Activated B cell treated with CpG ODN at 0.5 μM for 24 hours (primary cell): ENCODE results near the gene PHTF2. TPM values are rescaled to one million over a fixed set of nuclear protein-coding genes. Genes with fewer than 3 reads are reported as not detected.

Experiments used
- ATAC-seq: fragments of 200-7000 bp; cut with Tn5 transposase; one replicate; pipeline ENCODE4 v1.10.0; 2021; ENCODE audit warnings: low read depth, mild to moderate bottlenecking, moderate library complexity
- CTCF ChIA-PET: fragments of 350-600 bp; sonication (Branson Sonifier 250); formaldehyde crosslinking; loops from one replicate; lab custom pipeline; 2021; ENCODE audit warnings: antibody characterized with exemption; lab: Charles Lee
- POLR2A ChIA-PET: fragments of 350-600 bp; sonication (Branson Sonifier 250); formaldehyde crosslinking; loops from one replicate; lab custom pipeline; 2021; ENCODE audit warnings: antibody characterized with exemption; lab: Charles Lee
- DNase-seq: peaks from one replicate; pipeline ENCODE4 v3.0.0; 2022
- H3K27ac Mint-ChIP-seq: one replicate; pipeline ENCODE4 v1.8.0; 2020; ENCODE audit warnings: mixed read lengths
- H3K27me3 Mint-ChIP-seq: one replicate; pipeline ENCODE4 v1.8.0; 2021; ENCODE audit warnings: mixed read lengths
- H3K36me3 Mint-ChIP-seq: one replicate; pipeline ENCODE4 v1.8.0; 2021; ENCODE audit warnings: low read depth, mixed read lengths
- H3K4me1 Mint-ChIP-seq: one replicate; pipeline ENCODE4 v1.8.0; 2021; ENCODE audit warnings: mixed read lengths
- H3K4me3 Mint-ChIP-seq: one replicate; pipeline ENCODE4 v1.8.0; 2020; ENCODE audit warnings: mild to moderate bottlenecking, mixed read lengths
- H3K9me3 Mint-ChIP-seq: one replicate; pipeline ENCODE4 v1.8.0; 2020; ENCODE audit warnings: mixed read lengths
- CTCF ChIP-seq: fragments of 200-600 bp; IDR thresholded peaks from one replicate; pipeline ENCODE4 v1.8.0; 2022; ENCODE audit warnings: antibody characterized with exemption, mild to moderate bottlenecking
- intact Hi-C: fragments of 100-400 bp; cut with micrococcal nuclease; formaldehyde crosslinking; loops from one replicate; pipeline ENCODE4 v1.15.1; 2024
- total RNA-seq: library from RNA; stranded (reverse); gene quantifications from 2 replicates; pipeline ENCODE4 v1.2.3, GENCODE V29; 2022

The PHTF2 gene
- total RNA-seq: 31.4 and 38.9 TPM in 2 replicates

GRCh38 chr7:77798394-77799077 lies at the start of gene PHTF2, which contains the start of gene TMEM60:
PHTF2 (plus strand) TSS chr7:77798773.
TMEM60 (minus strand) TSS chr7:77798434; CDS start chr7:77794373, 4,061 bp downstream.
- POLR2A ChIA-PET: interaction anchor here (0.6 to 3.4 kb wide), 15 partner anchors 14 to 383 kb away, joined by 3 to 29 read pairs (median 4); partner anchors contain the start of gene RSBN1L
- ATAC-seq (peak; percentile 88), DNase-seq (peak; percentile 85)
- Mint-ChIP-seq H3K4me1 (peaks cover 82% of the 10 kb centered on the region), H3K9me3 (no peaks in the 10 kb centered on the region), H3K27ac (peak within 1 kb of the TSS; percentile 91), H3K27me3 (no peaks in the 10 kb centered on the region), H3K4me3 (peak within 1 kb of the TSS; percentile 98), H3K36me3 (peaks cover 32% of the 10 kb centered on the region)
- CTCF ChIA-PET: interaction anchor here (0.6 to 2.9 kb wide), 19 partner anchors 13 to 151 kb away, joined by 3 to 11 read pairs (median 4); no protein-coding TSS in a partner anchor
- TF ChIP-seq CTCF: no peak
- intact Hi-C loops: loop anchor here (1.0 to 5.0 kb wide), 9 partner anchors 26 to 382 kb away; partner anchors contain the start of genes GSAP and RSBN1L

GRCh38 chr7:77752016-77752415 lies 46.6 kb upstream of the PHTF2 start:
- Mint-ChIP-seq H3K4me3 (no peak overlapping the region), H3K4me1 (peaks cover 10% of the 10 kb centered on the region), H3K27ac (no peak overlapping the region), H3K36me3 (peaks cover 44% of the 10 kb centered on the region), H3K9me3 (no peaks in the 10 kb centered on the region), H3K27me3 (no peaks in the 10 kb centered on the region)
- TF ChIP-seq CTCF: no peak
- POLR2A ChIA-PET: no interaction called here
- ATAC-seq (no peak), DNase-seq (no peak)
- intact Hi-C loops: loop anchor here (10.0 kb wide), 1 partner anchor 387 kb away; no protein-coding TSS in a partner anchor
- CTCF ChIA-PET: no interaction called here

GRCh38 chr7:77753173-77753572 lies 45.4 kb upstream of the PHTF2 start:
- DNase-seq: no peak
- intact Hi-C loops: loop anchor here (10.0 kb wide), 1 partner anchor 388 kb away; no protein-coding TSS in a partner anchor
- Mint-ChIP-seq H3K27ac (no peak overlapping the region), H3K4me3 (no peak overlapping the region), H3K9me3 (no peaks in the 10 kb centered on the region), H3K4me1 (peaks cover 17% of the 10 kb centered on the region), H3K36me3 (peaks cover 42% of the 10 kb centered on the region), H3K27me3 (no peaks in the 10 kb centered on the region)
- ChIA-PET CTCF (interaction anchor here (1.1 to 1.2 kb wide), 3 partner anchors 94 to 101 kb away, joined by 3 to 4 read pairs (median 4); no protein-coding TSS in a partner anchor), POLR2A (interaction anchor here (0.5 to 0.7 kb wide), 3 partner anchors 50 to 76 kb away, joined by 3 read pairs; no protein-coding TSS in a partner anchor)
- TF ChIP-seq CTCF: no peak
- no peak for ATAC-seq

GRCh38 chr7:77757589-77757988 lies 41.0 kb upstream of the PHTF2 start:
- DNase-seq (no peak), ATAC-seq (peak; percentile 71)
- ChIA-PET POLR2A (interaction anchor here (0.6 to 1.8 kb wide), 2 partner anchors 61 to 332 kb away, joined by 3 to 14 read pairs; partner anchors contain the start of gene RSBN1L), CTCF (interaction anchor here (0.6 to 4.0 kb wide), 5 partner anchors 60 to 263 kb away, joined by 3 to 40 read pairs (median 4); no protein-coding TSS in a partner anchor)
- H3K27me3 Mint-ChIP-seq: no peaks in the 10 kb centered on the region
- no peak for TF ChIP-seq CTCF
- H3K9me3 Mint-ChIP-seq: no peaks in the 10 kb centered on the region
- no peak overlapping the region for H3K4me3 Mint-ChIP-seq
- peak overlapping the region; percentile 47 for H3K27ac Mint-ChIP-seq
- H3K4me1 Mint-ChIP-seq: peaks cover 40% of the 10 kb centered on the region
- intact Hi-C loops: loop anchor here (5.0 to 10.0 kb wide), 2 partner anchors 220 to 393 kb away; partner anchors contain the start of gene PTPN12
- peaks cover 18% of the 10 kb centered on the region for H3K36me3 Mint-ChIP-seq
